Subcutaneous abdominal adipose tissue (tissue), 5 donors: ENCODE measurements around the gene C2CD3.

Source experiments
- H3K27ac ChIP-seq: one replicate; pipeline ENCODE4 v1.7.0; 2013; ENCODE audit warnings: low read depth, mild to moderate bottlenecking, inconsistent platforms, low read length, moderate library complexity
- H3K27me3 ChIP-seq, 5 donors: one replicate each; pipeline ENCODE4 v1.7.0; 2013; ENCODE audit warnings: low read length in 5 of 5, inconsistent platforms in 1 of 5; ENCODE audit not compliant: control insufficient read depth in 5 of 5, insufficient read depth in 4 of 5
- H3K36me3 ChIP-seq, 5 donors: one replicate each; pipeline ENCODE4 v1.7.0; 2013; ENCODE audit warnings: low read length in 5 of 5; ENCODE audit not compliant: control insufficient read depth in 5 of 5, insufficient read depth in 5 of 5
- H3K4me1 ChIP-seq, 5 donors: one replicate each; pipeline ENCODE4 v1.7.0; 2013; ENCODE audit warnings: low read length in 5 of 5, mild to moderate bottlenecking in 3 of 5, moderate library complexity in 1 of 5; ENCODE audit not compliant: control insufficient read depth in 5 of 5, insufficient read depth in 5 of 5
- H3K4me3 ChIP-seq, 5 donors: one replicate each; pipeline ENCODE4 v1.7.0; 2013; ENCODE audit warnings: low read length in 5 of 5, low read depth in 1 of 5
- H3K9ac ChIP-seq, 5 donors: one replicate each; pipeline ENCODE4 v1.7.0; 2013; ENCODE audit warnings: low read length in 5 of 5, mild to moderate bottlenecking in 4 of 5, moderate library complexity in 3 of 5
- H3K9me3 ChIP-seq, 5 donors: one replicate each; pipeline ENCODE4 v1.7.0; 2013; ENCODE audit warnings: low read length in 5 of 5; ENCODE audit not compliant: control insufficient read depth in 5 of 5
- donor health status: healthy.
- donor health status: healthy.
- donor health status: healthy.
- donor health status: healthy.
- donor health status: healthy.

Gene C2CD3

GRCh38 chr11:74055938-74056337 is 114.9 kb downstream of the C2CD3 start:
- Histone ChIP-seq H3K9me3 (no peaks in the 10 kb centered on the region), H3K36me3 (peaks cover 6 to 20% (median 7%) of the 10 kb centered on the region in 5 donors), H3K27ac (no peak overlapping the region), H3K27me3 (no peaks in the 10 kb centered on the region), H3K4me3 (no peak overlapping the region), H3K4me1 (no peaks in the 10 kb centered on the region), H3K9ac (no peak overlapping the region)

- Histone ChIP-seq H3K9ac (no peak overlapping the region), H3K9me3 (no peaks in the 10 kb centered on the region), H3K27me3 (no peaks in the 10 kb centered on the region), H3K4me3 (no peak overlapping the region), H3K4me1 (no peaks in the 10 kb centered on the region), H3K27ac (no peak overlapping the region), H3K36me3 (peaks cover 7 to 45% (median 24%) of the 10 kb centered on the region in 5 donors)
Measured at GRCh38 chr11:74050465-74050864, 120.3 kb downstream of the C2CD3 start.

- Histone ChIP-seq H3K27ac (no peak overlapping the region), H3K9me3 (no peaks in the 10 kb centered on the region), H3K27me3 (no peaks in the 10 kb centered on the region), H3K36me3 (peaks cover 7 to 45% (median 24%) of the 10 kb centered on the region in 5 donors), H3K4me1 (no peaks in the 10 kb centered on the region), H3K9ac (no peak overlapping the region), H3K4me3 (no peak overlapping the region)
Measured at GRCh38 chr11:74048993-74049392, 121.8 kb downstream of the C2CD3 start.

GRCh38 chr11:74044538-74044937 is 126.3 kb downstream of the C2CD3 start:
- Histone ChIP-seq H3K4me3 (no peak overlapping the region), H3K36me3 (peaks cover 26 to 46% (median 29%) of the 10 kb centered on the region in 5 donors), H3K27ac (no peak overlapping the region), H3K9me3 (no peaks in the 10 kb centered on the region), H3K4me1 (no peaks in the 10 kb centered on the region), H3K9ac (no peak overlapping the region), H3K27me3 (no peaks in the 10 kb centered on the region)

GRCh38 chr11:74043450-74043849 is 127.4 kb downstream of the C2CD3 start:
- H3K9ac ChIP-seq, result no peak overlapping the region
- no peaks in the 10 kb centered on the region for H3K4me1 ChIP-seq
- no peak overlapping the region for H3K27ac ChIP-seq
- peaks cover 25 to 45% (median 33%) of the 10 kb centered on the region in 5 donors for H3K36me3 ChIP-seq
- no peaks in the 10 kb centered on the region for H3K27me3 ChIP-seq
- H3K4me3 ChIP-seq, result no peak overlapping the region
- H3K9me3 ChIP-seq, result no peaks in the 10 kb centered on the region

- no peak overlapping the region for H3K9ac ChIP-seq
- H3K27me3 ChIP-seq, result no peaks in the 10 kb centered on the region
- peaks cover 25 to 71% (median 59%) of the 10 kb centered on the region in 5 donors for H3K36me3 ChIP-seq
- H3K4me1 ChIP-seq, result no peaks in the 10 kb centered on the region
- H3K9me3 ChIP-seq, result no peaks in the 10 kb centered on the region
- no peak overlapping the region for H3K27ac ChIP-seq
- H3K4me3 ChIP-seq, result no peak overlapping the region
Measured at GRCh38 chr11:74037309-74037708, 133.5 kb downstream of the C2CD3 start.

- Histone ChIP-seq H3K9ac (no peak overlapping the region), H3K36me3 (peaks cover 12 to 58% (median 49%) of the 10 kb centered on the region in 5 donors), H3K9me3 (no peaks in the 10 kb centered on the region), H3K4me3 (no peak overlapping the region), H3K27me3 (no peaks in the 10 kb centered on the region), H3K27ac (no peak overlapping the region), H3K4me1 (peaks cover 0 to 15% (median 9%) of the 10 kb centered on the region in 5 donors)
Measured at GRCh38 chr11:74035264-74035663, 135.5 kb downstream of the C2CD3 start.

GRCh38 chr11:74033046-74033445 is 137.8 kb downstream of the C2CD3 start:
- Histone ChIP-seq H3K36me3 (peaks cover 11 to 48% (median 43%) of the 10 kb centered on the region in 5 donors), H3K4me1 (peaks cover 0 to 15% (median 9%) of the 10 kb centered on the region in 5 donors), H3K9ac (no peak overlapping the region), H3K9me3 (no peaks in the 10 kb centered on the region), H3K27me3 (no peaks in the 10 kb centered on the region), H3K27ac (no peak overlapping the region), H3K4me3 (no peak overlapping the region)

GRCh38 chr11:74030723-74031676 is 139.8 kb downstream of the C2CD3 start:
- Histone ChIP-seq H3K4me1 (peaks cover 0 to 15% (median 13%) of the 10 kb centered on the region in 5 donors), H3K36me3 (peaks cover 0 to 37% (median 26%) of the 10 kb centered on the region in 5 donors)

GRCh38 chr11:74025467-74026166 is 145.2 kb downstream of the C2CD3 start:
- Histone ChIP-seq H3K36me3 (peaks cover 0 to 11% (median 3%) of the 10 kb centered on the region in 5 donors), H3K4me1 (peaks cover 2 to 40% (median 20%) of the 10 kb centered on the region in 5 donors), H3K27ac (peak overlapping the region; percentile 43), H3K27me3 (no peaks in the 10 kb centered on the region), H3K9ac (no peak overlapping the region), H3K4me3 (no peak overlapping the region), H3K9me3 (no peaks in the 10 kb centered on the region)

More at GRCh38 chr11:74030723-74031676, 139.8 kb downstream of the C2CD3 start:
- no peak overlapping the region for H3K4me3 ChIP-seq
- H3K27me3 ChIP-seq, result no peaks in the 10 kb centered on the region
- H3K27ac ChIP-seq, result peak overlapping the region; percentile 43
- no peaks in the 10 kb centered on the region for H3K9me3 ChIP-seq
- H3K9ac ChIP-seq, result peak overlapping the region in 1 of 5 donors; percentile 7
